ENCODE data around the gene ARID2. TPM values are rescaled to one million over a fixed set of nuclear protein-coding genes. Genes with fewer than 3 reads are reported as not detected.

ARID2 gene
- polyA plus RNA-seq, 12 donors = 14.6 to 26.5 (median 20.0) TPM; not detected in 1

- DNase-seq = no peak
Observed at GRCh38 chr12:45918818-45919217, 189.3 kb downstream of the ARID2 start.

- DNase-seq = no peak
Observed at GRCh38 chr12:45928309-45928708, 198.8 kb downstream of the ARID2 start.

GRCh38 chr12:45930369-45930768 is 200.9 kb downstream of the ARID2 start:
- DNase-seq = no peak

GRCh38 chr12:45933504-45933903 is 204.0 kb downstream of the ARID2 start:
- no peak for DNase-seq

GRCh38 chr12:45934956-45935355 is 205.4 kb downstream of the ARID2 start:
- no peak for DNase-seq

GRCh38 chr12:45938566-45938965 is 209.1 kb downstream of the ARID2 start:
- DNase-seq = no peak

- DNase-seq = no peak
Observed at GRCh38 chr12:45939759-45940158, 210.3 kb downstream of the ARID2 start.

- DNase-seq = no peak
Observed at GRCh38 chr12:45944771-45945170, 215.3 kb downstream of the ARID2 start.

- no peak for DNase-seq
Observed at GRCh38 chr12:45946435-45946834, 216.9 kb downstream of the ARID2 start.

- DNase-seq = no peak
Observed at GRCh38 chr12:45948546-45948945, 219.0 kb downstream of the ARID2 start.

Measured in muscle of arm (tissue), 12 donors.